A673 (cell line): ENCODE results near the gene SACS. TPM values are rescaled to one million over a fixed set of nuclear protein-coding genes. Genes with fewer than 3 reads are reported as not detected.

ENCODE experiments used
- BruUV-seq: library from RNA; stranded (reverse); fragments of 400-500 nt; replicated peaks from 2 replicates; lab custom pipeline; 2021; lab: Mats Ljungman, UMichigan
- CTCF ChIA-PET: fragments of 300-600 bp; sonication (Branson Sonifier 250); formaldehyde crosslinking; loops from one replicate; lab custom pipeline; 2022; ENCODE audit warnings: antibody characterized with exemption; lab: Charles Lee
- POLR2A ChIA-PET: fragments of 300-600 bp; sonication (Branson Sonifier 250); formaldehyde crosslinking; loops from one replicate; lab custom pipeline; 2022; ENCODE audit warnings: antibody characterized with exemption; ENCODE audit not compliant: low non-redundant PET; lab: Charles Lee
- DNase-seq: peaks from one replicate; pipeline ENCODE4 v3.0.0-alpha.2; 2015; ENCODE audit warnings: low spot score
- H3K27ac ChIP-seq: fragments of 200-600 bp; sonication (generic); 2 replicates; pipeline ENCODE4 v1.5.1; 2016; ENCODE audit warnings: mixed run types, low read depth, mild to moderate bottlenecking, mixed read lengths, antibody characterized with exemption, low read length; ENCODE audit not compliant: poor library complexity, severe bottlenecking
- H3K27me3 ChIP-seq: fragments of 200-600 bp; sonication (generic); replicated peaks from 2 replicates; pipeline ENCODE4 v1.6.1; 2017; ENCODE audit warnings: mixed run types, low read depth, mild to moderate bottlenecking, mixed read lengths, antibody characterized with exemption, low read length; ENCODE audit not compliant: insufficient read depth, poor library complexity
- H3K36me3 ChIP-seq: fragments of 200-600 bp; sonication (generic); 2 replicates; pipeline ENCODE4 v1.6.1; 2016; ENCODE audit warnings: mixed run types, mild to moderate bottlenecking, mixed read lengths, antibody characterized with exemption, low read length; ENCODE audit not compliant: insufficient read depth, poor library complexity, severe bottlenecking
- H3K4me1 ChIP-seq: fragments of 200-600 bp; sonication (generic); 2 replicates; pipeline ENCODE4 v1.6.1; 2017; ENCODE audit warnings: mixed run types, mild to moderate bottlenecking, mixed read lengths, antibody characterized with exemption, low read length; ENCODE audit not compliant: insufficient read depth, poor library complexity, severe bottlenecking
- H3K4me3 ChIP-seq: fragments of 200-600 bp; sonication (generic); 2 replicates; pipeline ENCODE4 v1.5.1; 2016; ENCODE audit warnings: low read depth, mixed run types, mild to moderate bottlenecking, mixed read lengths, low read length; ENCODE audit not compliant: poor library complexity, severe bottlenecking
- H3K9me3 ChIP-seq: fragments of 200-600 bp; sonication (generic); 2 replicates; pipeline ENCODE4 v1.6.1; 2016; ENCODE audit warnings: mixed run types, low read depth, mild to moderate bottlenecking, mixed read lengths, antibody characterized with exemption, low read length; ENCODE audit not compliant: poor library complexity, severe bottlenecking
- CTCF ChIP-seq: fragments of 300-800, 200-600 bp; sonication (generic); conservative IDR thresholded peaks from 2 replicates; pipeline ENCODE4 v1.5.1; 2017; ENCODE audit warnings: low read depth, mild to moderate bottlenecking, antibody characterized with exemption, low read length, moderate library complexity, mixed read lengths
- EZH2 ChIP-seq: fragments of 200-600 bp; sonication (generic); IDR thresholded peaks from 2 replicates; pipeline ENCODE4 v1.6.1; 2017; ENCODE audit warnings: borderline replicate concordance, low read depth, mild to moderate bottlenecking, mixed read lengths, antibody characterized with exemption, low read length; ENCODE audit not compliant: poor library complexity, severe bottlenecking
- intact Hi-C: fragments of 100-400 bp; cut with micrococcal nuclease; formaldehyde crosslinking; loops from one replicate; pipeline ENCODE4 v1.10.0; 2022; ENCODE audit not compliant: unreplicated experiment
- total RNA-seq: library from RNA; stranded (reverse); gene quantifications from 2 replicates; pipeline ENCODE4 v1.2.3, GENCODE V29; 2021

The SACS gene
- total RNA-seq, 1 experiment from 2014 or later, result 35.9 TPM

GRCh38 chr13:23449398-23450162, 16.1 kb upstream of the SACS start:
- no peaks in the 10 kb centered on the region for H3K4me1 ChIP-seq
- CTCF ChIA-PET, result interaction anchor here (0.7 kb wide), 1 partner anchor 10 kb away, joined by 7 read pairs; no protein-coding TSS in a partner anchor
- DNase-seq, result no peak
- H3K9me3 ChIP-seq, result no peaks in the 10 kb centered on the region
- POLR2A ChIA-PET, result no interaction called here
- intact Hi-C loops, result no loop called here
- TF ChIP-seq CTCF (no peak), EZH2 (no peak)
- H3K27me3 ChIP-seq, result no peaks in the 10 kb centered on the region
- no peak overlapping the region for H3K4me3 ChIP-seq
- BruUV-seq, result no TSS peak
- no peaks in the 10 kb centered on the region for H3K36me3 ChIP-seq
- H3K27ac ChIP-seq, result no peak overlapping the region

GRCh38 chr13:23447927-23448326, 14.4 kb upstream of the SACS start:
- DNase-seq, result no peak
- TF ChIP-seq CTCF (no peak), EZH2 (no peak)
- no peaks in the 10 kb centered on the region for H3K4me1 ChIP-seq
- H3K9me3 ChIP-seq, result no peaks in the 10 kb centered on the region
- ChIA-PET POLR2A (no interaction called here), CTCF (no interaction called here)
- intact Hi-C loops, result no loop called here
- BruUV-seq, result no TSS peak
- no peak overlapping the region for H3K4me3 ChIP-seq
- no peaks in the 10 kb centered on the region for H3K36me3 ChIP-seq
- no peaks in the 10 kb centered on the region for H3K27me3 ChIP-seq
- no peak overlapping the region for H3K27ac ChIP-seq

GRCh38 chr13:23445794-23446193, 12.3 kb upstream of the SACS start:
- Histone ChIP-seq H3K9me3 (no peaks in the 10 kb centered on the region), H3K4me1 (no peaks in the 10 kb centered on the region), H3K27me3 (no peaks in the 10 kb centered on the region), H3K27ac (no peak overlapping the region), H3K36me3 (no peaks in the 10 kb centered on the region), H3K4me3 (no peak overlapping the region)
- no peak for DNase-seq
- POLR2A ChIA-PET, result no interaction called here
- no TSS peak for BruUV-seq
- intact Hi-C loops, result no loop called here
- TF ChIP-seq CTCF, result no peak
- TF ChIP-seq EZH2, result no peak
- CTCF ChIA-PET, result no interaction called here
